Activated gamma-delta T cell (primary cell): ENCODE results near the gene COL13A1.

Experiments
- DNase-seq: peaks from one replicate; lab custom pipeline; 2025; lab: John Stamatoyannopoulos, UW

Gene COL13A1

DNA sequence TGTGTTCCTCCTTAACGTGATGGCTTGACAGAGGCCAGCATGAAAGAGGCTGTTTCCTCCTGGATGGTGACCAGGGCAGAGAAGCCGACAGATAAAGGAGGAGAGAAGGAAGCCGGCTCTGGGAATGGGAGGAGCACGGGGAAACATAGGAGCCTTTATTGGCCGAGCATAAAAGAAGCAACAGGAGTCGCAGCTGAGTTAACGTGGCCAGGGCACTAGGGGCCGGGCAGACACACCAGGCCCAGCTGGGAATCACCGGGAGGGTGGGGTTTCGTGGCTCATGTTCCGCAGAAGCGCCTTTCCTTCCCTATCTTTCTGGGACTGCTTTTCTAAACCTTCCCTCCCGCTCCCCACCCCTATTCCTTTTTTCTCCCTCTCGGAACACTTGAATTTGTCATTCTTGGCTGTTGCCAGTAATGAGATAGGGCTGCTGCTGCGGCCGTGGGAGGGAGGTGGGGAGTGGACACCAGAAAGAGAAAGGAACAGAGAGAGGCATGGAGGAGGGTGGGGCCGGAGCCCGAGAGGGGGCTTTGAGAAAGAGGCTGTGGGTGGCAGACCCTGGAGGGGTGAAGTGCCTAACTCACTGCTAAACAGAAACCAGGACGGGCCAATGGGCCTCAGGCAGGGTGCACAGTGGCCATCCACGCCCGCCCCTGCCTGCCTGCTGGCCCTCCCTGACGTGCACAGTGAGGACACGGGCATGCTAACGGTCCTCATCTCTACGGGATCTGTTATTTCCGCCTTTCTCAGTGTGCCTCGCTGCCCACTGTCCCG is 65.2 kb downstream of the COL13A1 start:
- no peak for DNase-seq

DNA sequence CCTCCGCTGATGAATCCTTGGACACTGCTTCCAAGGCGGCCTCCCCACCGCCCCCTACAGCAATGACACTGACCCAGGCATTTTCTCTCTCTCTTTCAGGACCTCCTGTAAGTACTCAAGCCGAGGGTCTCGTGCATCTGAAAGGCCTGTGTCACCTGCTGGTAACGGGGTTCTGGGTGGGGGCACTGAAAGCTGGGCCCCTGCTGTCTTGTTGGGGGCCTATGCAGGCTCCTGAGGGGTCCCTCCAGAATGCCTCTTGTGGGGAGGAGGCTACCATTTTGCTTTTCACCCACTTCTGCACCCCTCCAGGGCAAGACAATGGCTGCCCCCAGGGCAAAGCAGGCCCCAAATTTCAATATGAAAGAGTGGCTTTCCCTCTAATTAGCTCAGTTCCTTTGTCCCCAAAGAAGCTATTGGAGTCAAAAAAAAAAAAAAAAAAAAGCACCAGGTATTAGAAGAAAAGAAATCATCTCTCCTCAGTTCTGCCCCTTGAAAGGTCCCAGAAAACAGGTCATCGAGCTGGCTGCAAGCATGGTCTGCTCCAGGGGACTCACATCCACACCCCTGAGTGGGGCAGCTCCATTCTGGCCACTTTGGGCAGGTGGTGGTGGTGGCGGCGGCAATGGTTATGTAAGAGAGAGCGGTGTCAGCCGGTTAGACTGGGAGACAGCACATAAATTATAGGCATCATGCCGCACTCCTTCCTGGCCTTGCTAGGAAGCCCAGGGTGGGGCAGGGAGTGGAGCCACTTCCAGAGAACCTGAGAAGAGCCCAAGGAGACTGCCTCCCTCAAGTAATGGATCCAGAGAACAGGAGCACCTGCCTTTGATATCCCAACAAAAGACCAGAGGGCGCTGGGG is 66.2 kb downstream of the COL13A1 start:
- no peak for DNase-seq

DNA sequence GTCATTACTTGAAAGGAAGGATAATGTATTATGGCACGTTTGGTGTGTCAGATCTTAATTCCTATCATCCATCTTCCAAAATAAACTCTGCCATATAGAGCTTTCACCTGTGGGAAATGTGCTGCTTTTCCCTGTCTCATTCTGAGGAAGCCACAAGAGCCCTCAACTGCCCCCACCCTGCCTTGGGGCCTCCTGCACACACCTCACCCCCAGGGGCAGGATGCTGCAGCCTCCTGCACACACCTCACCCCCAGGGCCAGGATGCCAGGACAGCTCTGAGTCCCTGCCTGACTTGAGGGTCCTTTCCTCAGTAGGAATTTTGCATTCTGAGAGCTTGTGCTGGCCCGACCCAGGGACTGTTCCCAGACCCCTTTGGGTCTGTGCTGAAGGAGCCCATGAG is 67.1 kb downstream of the COL13A1 start:
- DNase-seq = no peak

DNA sequence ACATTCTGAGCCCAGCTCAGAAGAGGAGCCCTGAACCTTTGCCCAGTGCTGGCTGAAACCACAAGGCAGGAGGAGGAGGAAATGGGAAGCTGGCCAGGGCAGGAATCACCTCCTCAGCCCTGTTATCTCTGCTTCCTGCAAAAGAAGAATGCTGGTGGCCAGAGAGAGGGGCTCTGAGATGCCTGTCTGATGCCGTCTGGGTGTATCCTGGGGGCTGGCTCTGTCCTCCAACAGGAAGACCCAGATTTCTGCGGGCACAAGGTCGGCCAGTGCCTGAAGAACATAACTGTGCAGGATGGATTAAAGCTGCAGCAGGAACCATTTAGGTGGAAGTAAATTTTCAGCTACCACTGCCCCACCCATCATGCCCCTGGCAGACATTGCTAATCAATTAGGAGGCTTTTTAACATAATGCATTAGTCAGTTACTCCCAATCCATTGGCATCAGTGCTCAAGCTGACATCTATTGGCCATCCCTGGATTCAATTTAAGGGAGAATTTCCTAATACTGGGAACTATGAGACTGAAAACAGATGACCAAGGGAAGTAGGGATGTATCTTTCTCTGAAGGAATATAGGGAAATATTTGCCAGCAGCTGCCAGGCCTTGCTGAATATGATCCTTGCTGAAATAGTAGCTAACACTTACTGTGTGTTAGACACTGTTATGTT is 67.7 kb downstream of the COL13A1 start:
- no peak for DNase-seq

DNA sequence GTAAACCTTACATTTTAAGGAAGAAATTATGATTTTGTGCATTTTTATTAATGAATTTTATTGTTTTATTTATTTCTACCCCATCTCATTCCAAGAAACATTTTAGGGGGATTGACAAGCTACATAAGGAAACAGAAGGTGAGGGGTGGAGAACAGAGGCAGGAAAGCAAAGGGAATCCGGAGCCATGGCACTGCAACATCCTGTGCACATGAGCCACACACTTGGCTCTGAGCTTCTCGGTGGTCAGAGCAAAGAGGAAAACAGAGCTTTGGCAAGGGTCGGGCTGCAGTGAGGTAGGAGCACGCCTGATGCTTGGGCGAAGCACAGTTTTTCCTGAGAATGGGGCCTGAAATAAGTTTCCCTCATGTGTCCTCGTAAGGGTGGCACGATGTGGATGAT is 68.9 kb downstream of the COL13A1 start:
- no peak for DNase-seq

DNA sequence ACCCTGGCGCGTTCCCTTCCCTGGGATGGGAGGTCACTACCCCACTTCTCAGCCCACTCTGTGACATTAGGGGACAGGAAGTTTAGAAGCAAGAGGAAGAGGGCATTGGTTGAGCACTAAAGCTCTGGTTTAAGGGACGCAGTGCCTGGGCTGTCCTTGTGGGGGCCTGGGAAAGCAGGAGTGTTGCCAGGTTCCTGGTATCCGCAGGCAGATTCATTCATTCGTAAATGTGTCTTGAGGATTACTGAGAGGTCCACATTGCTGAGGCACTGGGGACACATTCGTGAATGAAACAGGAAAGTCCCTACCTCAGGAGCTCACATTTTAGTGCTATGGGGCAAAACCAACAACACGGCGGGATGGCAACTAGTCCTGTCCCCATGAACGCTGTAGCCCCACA is 69.4 kb downstream of the COL13A1 start:
- no peak for DNase-seq

DNA sequence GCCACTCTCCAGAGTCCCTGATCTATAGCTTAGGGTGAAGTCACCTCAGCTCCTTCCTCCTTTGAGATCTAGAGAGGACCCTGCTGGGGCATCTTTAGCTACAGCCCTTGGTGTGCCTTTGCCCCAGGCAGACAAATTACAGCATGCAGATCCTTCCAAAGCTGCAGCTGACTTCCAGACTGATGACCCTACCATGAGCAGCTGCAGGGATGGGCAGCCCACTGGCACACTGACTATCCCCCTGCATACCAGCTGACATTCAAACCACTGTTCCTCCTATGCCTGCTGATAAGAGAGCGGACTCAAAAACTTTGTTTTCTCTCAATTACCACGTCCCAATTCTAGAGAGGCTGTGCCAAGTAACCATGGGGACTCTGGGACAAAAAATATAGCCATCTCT is 70.6 kb downstream of the COL13A1 start:
- DNase-seq = no peak

DNA sequence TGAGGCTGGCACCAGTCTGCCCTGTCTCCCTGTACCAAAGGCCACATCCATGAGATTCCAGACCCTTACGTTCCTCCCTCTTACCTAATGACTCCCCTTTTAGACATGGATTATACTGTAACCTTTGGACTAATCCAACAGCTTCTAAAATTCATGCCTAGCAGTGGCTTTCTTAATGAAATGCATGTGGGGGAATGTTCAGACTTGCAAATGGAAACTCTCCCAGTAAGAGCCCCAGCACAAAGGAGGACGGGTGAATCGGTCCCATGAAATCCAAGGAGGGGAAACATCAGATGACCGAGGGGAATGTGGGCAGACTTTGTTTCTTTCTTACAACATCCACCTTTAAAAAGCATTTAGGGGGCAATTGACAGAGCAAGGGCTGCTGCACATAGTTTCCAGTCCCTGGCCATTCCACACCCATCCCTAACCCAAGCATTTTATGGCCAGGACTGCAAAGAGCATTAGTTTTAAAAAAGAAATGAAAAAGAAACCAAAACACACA is 71.5 kb downstream of the COL13A1 start:
- no peak for DNase-seq

DNA sequence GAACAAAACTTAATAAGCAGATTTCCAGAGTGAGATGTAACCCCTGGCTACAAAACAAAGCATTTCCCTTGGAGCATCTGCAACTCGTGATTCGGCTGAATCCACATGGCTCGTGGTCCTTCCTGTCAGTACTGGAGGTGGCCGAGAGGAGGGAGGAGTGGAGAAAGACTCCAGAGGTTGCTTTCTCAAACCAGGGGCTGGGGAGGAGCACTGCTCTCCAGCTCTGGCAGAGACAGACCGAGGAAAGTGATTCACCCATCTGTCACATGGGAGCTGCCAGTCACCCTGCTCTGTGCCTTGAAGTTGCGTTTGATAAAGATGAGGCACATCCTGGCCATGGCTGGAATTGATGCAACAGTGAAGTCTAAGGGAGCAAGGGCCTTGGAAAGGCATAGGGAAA is 72.7 kb downstream of the COL13A1 start:
- no peak for DNase-seq

DNA sequence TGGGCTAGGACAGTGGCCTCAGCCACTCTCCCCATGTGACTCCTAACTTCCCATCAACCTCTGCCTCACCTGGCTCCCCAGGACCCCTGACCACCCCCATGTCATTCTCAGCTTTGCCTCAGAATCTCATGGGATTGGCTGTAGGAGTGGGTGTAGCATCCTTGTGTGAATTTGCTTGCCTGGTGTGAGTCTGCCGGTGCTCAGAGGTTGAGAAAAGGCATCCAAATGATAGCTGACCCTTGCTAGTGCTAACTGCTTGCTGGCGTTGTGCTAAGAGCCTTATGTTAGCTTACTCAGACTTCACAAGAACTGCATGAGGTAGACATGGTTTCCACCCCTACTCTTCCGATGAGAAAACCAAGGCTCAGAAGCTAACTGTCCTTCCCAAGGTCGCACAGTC is 74.2 kb downstream of the COL13A1 start:
- DNase-seq = no peak

DNA sequence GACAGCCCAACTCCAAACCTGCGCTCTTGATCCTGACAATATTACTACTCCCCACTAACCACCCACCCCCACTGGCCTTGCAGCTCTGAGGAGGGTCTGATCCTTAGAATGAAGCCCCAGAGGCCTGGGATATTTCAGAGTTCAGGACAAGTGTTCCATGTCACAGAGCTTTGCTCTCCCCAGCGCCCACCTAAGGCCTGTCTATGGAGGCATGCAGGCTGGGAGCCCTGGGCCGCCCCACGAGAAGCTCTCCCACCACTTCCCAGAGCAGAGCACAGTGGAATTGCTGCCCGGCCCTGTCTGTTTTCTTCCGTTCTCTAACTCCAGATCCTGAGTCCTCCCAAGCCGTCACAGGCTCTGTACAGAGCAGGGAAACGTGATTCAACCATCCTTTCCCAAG is 74.6 kb downstream of the COL13A1 start:
- no peak for DNase-seq

DNA sequence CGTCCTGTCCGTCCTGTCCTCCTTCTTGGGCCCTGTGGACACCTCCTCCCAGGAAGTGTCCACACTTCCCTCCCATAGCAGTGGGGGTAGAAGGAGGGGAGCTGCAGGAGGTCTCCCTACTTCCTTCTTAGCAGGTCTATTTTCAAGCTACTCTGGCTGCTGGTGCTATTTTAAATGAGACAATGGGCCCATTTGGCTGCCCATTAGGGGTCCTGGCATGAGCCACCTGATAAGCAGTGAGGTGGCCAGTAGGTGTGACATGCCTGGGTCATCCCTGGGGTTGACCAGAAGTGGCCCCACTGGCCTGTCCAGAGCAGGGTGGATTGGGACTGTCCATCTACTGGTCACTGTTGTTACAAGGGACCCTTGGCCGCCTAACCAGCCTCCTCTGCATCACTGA is 75.2 kb downstream of the COL13A1 start:
- DNase-seq = no peak

DNA sequence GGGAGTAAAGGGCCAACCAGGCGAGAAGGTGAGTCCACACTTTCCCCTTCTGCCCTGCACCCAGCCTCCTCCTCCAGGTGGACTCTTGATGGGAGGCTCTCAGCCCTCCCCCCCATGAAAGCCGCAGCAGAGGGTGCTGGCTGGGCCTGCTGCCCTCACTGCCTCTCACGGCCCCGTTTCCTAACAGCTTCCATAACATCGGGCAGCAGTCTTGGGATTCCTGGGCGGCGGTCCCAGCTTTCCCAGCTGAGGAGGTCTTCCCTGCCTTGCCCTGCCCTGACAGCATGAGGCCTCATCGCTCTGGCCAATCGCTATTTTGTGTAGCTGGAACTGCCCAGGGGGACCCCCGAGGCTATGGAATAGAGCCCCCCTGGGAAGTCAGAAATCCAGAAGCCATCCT is 76.3 kb downstream of the COL13A1 start:
- no peak for DNase-seq

DNA sequence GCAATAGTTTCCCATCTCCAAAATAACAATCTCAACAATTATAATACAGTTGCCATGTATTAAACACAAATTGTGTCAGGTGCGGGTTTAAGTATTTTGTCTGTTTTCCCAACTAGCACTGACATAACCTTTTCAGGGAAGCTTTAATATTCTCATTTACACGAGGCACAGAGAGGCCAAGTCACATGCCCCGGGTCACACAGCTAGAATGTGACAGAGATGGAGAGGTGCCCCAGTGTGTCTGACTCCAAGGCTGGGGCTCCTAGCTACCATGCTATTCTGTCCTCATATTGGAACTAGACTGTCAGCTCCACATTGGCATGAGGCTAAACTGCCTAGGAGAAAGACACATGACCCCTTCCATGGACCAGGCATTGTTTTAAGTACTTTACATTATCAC is 77.2 kb downstream of the COL13A1 start:
- DNase-seq = no peak

DNA sequence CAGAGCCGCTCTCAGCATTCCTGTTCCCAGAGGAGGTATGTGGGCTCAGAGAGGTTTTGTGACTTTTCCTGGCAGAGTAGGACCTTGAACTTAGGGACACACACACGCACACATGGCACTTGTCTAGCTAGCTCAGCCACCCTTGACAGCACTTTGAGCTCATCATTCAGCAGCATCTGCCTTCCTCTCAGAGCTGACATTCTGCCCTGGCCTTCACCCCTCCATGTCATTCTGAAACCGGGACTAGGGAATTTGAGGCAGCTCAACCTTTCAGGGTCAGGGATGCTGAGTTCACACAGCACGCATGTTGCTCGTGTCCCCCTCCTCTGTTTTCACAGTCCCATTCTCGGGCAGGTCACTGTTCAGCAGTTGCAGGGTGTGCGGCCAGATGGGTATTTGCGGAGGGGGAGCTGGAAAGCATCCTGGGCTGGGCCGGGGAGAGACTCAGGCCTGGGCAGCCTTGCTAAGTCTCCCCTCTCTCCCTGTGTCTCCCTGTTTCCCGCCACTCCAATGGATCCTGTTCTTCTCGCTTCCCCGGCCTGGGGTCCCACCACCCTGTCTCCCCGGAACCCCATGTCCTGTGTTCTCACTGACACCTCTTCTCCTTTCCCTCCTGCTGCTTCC is 78.0 kb downstream of the COL13A1 start:
- DNase-seq = no peak

DNA sequence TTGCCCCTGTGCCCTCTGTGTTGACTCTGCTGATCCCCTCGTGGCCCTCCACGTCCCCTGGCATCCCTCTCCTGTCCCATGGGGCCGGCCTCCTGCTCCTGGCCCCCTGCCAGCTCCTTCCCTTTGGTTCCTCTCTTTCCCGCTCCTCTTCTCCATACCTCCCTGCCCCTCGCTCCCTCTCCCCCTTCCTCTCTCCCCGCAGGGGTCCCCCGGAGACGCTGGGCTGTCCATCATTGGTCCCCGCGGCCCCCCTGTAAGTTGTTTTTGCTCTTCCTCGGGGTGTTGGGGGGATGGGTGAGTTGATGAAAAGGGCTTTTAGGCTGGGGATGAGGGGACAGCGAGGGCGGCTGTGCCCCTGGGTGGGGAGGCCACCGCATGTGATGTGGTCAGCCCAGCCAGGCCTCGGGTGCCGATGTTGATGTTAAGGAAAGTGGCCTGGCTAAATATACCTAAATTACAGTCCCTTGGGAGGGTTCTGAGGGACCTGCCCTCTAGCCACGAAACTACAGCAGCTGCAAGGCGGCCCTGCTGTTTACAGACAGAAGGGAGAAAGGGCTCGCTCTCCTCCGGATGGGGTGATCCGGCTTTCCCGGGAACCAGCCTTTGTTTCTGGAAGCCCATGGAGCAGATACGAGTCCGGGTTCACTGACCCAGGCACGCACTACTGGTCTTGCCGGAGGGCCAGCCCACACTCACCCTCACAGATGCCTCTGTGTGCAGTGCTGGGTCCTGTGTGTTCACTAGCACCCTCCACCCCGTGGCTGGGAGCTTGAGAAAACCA is 78.8 kb downstream of the COL13A1 start:
- no peak for DNase-seq

DNA sequence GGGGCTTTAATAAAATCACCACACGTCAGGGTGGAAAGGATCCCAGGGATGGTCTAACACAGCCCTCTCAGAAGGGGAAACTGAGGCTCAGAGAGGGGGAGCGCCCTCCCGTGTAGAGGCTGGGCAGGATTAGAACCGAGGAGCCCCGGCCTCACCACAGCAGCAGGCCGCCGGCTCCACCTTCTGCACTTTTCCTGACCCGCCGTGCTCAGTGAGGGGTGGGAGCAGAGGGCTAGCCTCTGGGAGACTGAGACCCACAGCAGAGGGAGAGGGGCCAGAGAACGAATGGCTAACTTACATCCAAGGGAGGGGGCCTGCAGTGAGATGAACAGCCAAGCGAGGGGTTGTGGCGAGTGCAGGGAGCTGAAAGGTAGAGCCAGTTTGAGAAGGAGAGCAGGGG is 79.5 kb downstream of the COL13A1 start:
- no peak for DNase-seq

DNA sequence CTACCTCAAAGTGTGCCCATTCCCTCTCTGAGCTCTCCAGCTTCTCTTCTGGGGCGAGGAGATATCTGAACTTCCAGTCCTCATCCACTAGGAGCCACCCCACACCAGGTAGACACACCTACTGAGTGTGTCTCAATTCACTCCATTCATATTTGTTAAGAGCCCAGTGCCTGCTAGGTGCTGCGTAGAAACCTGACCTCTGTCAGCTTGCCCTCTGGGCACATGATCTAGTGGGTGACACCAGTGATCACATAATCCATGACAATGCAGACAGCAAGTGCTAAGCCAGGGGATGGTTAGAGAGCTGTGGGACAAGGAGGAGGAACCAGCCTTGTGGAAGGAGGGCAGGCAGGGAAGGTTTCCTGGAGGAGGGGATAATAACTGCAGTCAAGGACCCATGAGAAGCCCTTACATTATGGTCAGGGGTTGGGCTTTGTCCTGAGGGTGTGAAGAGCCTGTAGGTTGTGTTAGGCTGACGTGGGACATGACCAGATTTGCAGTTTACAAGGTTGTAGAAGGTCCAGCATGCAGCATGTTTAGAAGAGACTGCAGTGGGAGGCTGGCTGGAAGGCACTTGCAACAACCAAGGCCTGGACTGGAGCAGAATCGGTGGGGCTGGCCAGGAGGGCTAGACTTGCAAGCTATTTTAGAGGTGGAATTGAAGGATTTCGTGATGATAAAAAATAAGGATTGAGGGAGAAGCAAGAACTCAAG is 81.8 kb downstream of the COL13A1 start:
- DNase-seq = no peak

DNA sequence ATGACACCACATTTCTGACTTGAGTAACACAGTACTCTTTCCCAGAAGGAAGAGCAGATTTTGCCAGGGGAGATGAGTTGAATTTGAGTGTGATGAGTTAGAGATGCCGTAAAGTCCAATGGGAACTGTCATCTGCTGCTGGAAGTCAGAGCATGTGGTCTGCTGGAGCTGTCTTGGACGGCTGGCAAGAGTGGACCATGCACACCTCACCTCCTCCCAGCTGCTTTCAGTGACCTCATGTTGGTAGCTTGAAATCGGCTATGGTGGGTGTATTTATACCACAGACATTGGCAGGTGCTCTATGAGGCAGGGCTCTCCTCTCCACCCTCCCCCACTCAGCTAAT is 82.3 kb downstream of the COL13A1 start:
- DNase-seq = no peak

DNA sequence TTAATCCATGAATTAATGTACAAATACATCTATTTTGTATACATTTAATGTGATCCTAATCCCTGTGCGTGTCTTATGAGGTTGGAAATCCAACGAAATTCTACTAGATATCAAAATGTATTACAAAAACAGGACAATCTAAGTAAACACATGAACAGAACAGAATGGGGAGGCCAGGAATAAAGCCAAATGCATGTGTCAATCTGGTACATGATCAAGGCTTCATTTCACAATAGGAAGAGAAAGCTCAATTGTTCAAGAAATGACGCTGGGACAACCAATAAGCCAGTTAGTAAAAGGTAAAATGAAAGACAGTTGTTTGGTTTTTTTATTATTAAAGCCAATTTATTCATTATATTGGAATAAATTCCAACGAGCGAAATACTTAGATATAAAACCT is 83.0 kb downstream of the COL13A1 start:
- no peak for DNase-seq
